IPS-18c (cell line): ENCODE results near the gene BMP6.

Source experiments
- H3K4me3 ChIP-seq: 2 replicates; pipeline ENCODE4 v1.7.0; 2013; ENCODE audit warnings: low read depth, mild to moderate bottlenecking, low read length, moderate library complexity; ENCODE audit not compliant: insufficient read depth
- H3K9me3 ChIP-seq: one replicate; pipeline ENCODE4 v1.6.1; 2013; ENCODE audit warnings: mild to moderate bottlenecking, low read length, moderate library complexity; ENCODE audit not compliant: control insufficient read depth, insufficient read depth

BMP6 gene

DNA sequence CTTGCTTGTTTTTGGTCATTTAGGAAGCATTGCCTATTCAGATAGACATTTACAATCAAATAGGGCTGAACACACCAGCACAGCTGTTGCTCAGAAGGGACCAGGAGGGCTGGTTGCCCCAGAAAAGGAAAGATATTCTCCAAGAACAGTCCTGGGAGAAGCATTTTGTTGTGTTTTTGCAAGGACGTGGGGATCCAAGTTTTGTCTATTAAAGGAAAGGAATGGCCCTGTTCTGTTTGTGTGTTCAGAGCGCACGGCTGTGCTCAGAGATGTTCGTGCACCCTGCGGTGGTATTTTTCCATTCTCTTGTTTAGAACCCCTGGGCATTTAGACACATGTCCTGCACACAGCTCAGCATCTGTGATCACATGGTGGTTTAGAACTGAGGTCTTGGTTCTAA lies 102.2 kb downstream of the BMP6 start:
- Histone ChIP-seq H3K9me3 (no peaks in the 10 kb centered on the region), H3K4me3 (no peak overlapping the region)

DNA sequence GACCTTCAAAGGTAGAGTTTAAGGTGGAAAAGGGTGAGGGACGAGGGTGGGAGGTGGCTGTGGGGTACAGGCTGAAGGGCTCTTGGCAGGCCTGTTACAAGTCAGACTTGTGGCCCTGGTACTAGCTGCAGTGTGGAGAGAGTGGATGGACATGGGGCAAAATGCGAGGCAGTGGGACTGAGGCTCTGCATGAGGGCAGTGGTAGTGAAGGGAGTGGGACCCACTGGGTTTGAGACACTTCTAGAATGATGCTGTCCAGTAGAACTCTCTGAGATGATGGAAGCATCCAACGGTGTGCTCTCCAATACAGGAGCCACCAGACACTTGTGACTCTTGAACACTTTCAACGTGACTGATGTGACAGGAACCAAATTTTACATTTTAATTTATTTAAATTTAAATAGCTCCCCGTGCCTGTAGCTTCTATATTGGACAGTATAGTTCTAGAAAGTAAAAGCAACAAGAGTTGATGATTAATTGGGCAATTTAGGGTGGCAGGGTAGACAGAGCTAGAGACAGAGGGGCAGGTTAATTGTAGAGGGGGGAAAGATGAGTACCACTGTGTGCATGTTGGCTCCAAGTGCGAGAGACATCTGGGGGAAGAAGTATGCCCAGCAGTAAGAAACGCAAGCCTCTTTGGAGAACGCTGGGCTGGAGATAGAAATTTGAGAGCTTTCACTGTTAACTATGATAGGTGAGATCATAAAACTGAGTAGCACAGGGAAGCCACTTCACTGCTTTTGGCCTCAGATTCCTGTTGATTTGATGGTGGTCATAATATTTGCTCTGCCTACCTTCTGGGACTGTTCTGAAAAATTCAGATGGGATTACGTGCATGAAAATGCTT lies 107.2 kb downstream of the BMP6 start:
- Histone ChIP-seq H3K4me3 (no peak overlapping the region), H3K9me3 (no peaks in the 10 kb centered on the region)

DNA sequence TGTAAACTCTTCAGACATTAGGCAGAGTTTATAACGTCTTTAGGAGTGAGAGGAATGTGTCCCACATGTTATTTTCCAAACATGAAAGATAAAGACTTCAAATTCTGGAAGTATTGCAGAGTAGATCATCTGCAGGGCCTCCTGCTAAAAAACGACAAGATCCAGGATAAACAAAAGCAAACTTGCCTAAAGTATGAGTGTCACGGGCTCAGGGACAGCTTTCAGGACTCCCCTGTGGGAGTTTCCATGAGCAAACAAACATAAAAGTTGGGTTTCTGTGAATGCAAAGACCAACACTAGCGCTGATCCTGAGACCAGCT lies 107.8 kb downstream of the BMP6 start:
- no peak overlapping the region for H3K4me3 ChIP-seq
- no peaks in the 10 kb centered on the region for H3K9me3 ChIP-seq

DNA sequence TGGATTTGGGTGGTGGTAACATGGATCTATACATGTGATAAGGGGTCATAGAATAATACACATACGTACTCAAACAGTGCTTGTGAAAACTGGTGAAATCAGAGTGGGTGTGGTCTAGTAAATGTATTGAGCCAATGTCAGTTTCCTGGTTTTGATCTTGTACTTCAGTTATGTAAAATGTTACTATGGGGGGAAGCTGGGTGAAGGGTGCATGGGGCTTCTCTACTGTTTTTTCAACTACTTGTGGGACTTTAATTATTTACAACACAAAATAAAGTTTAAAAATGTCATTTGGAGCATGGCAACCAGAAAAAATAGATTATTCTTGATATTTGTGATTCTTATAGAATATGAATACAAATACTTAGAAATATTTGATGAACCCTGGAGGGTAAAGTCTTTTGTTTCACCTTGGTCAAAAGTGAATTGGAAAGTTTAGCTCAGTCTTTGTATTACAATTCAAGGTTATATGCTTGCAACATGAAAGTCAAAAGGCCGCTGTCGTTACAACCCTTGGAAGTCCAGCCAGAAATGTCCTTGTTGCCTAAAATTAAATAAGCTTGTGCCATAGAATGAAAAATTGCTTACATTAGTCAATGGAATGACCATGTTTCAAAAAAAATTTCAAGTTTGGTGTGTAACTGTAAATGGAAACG lies 110.6 kb downstream of the BMP6 start:
- H3K4me3 ChIP-seq = no peak overlapping the region
- H3K9me3 ChIP-seq = no peaks in the 10 kb centered on the region

DNA sequence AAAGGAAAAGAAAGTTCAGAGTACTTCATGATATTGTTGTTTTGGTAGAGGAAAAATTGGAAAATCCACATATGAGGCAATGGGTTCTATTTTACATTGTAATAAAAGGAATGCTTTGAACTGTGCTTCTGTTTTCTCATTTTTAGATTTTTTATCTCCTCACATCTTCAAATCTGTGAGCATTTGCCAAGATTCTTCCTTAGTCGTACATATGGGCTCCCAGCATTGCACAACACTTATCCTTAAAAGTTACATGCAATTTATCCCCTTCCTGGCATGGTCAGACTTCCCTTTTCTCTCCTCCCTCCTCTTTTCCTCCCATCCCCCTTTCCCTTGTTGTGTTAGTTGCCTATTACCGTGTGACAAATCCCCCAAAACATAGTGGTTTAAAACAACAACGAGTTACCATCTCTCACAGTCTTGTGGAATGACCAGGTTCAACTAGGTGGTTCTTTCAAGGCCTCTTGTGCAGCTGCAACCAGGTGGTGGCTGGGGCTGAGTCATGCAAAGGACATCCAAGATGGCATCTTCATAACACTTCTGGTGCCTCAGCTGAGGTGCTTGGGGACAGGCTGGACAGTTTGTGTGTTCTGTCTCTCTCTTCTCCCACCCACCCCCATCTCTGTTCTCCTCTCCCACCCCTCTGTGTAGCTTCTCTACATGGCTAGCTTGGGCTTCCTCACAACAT lies 116.0 kb downstream of the BMP6 start:
- Histone ChIP-seq H3K9me3 (no peaks in the 10 kb centered on the region), H3K4me3 (no peak overlapping the region)

DNA sequence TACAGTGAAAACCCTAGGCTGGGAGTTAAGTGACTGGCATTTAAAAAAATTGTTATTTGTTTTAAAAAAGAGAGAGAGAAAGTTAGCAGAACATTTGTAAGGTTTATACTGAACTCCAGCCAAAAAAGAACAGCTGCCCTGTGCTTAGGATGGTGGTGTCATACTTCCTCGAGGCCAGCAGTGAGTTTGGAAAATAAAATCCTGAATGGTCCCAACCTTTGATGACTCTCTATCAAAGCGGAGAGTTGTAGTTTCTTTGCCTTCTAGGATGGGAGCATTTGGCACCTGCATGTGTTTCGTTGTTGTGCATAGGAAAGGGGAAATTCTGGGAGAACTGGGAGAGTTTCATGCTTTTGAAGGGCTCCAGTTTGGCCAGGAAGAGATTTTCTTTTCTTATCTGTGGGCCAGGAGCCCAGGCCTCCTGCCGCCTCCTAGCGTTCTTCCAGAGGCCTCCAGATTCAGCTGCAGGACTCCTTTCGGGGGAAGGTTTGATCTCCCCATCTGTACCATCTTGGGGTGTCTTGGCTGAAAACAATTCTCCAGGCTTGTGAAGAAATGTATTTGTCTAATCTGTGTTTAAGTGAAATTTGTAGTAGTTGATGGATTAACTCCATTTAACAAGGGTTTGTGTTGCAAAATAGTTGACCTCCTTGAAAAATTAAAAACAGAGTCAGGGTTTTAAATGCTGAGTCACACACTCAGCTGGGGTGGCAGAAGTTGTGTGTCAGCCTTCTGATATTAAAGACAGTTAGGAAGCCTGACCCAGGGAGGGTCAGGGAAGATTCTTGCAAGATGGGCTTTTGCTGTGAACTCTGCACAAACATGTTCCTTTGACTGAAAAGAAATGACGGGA lies 121.3 kb downstream of the BMP6 start:
- Histone ChIP-seq H3K4me3 (no peak overlapping the region), H3K9me3 (no peaks in the 10 kb centered on the region)

DNA sequence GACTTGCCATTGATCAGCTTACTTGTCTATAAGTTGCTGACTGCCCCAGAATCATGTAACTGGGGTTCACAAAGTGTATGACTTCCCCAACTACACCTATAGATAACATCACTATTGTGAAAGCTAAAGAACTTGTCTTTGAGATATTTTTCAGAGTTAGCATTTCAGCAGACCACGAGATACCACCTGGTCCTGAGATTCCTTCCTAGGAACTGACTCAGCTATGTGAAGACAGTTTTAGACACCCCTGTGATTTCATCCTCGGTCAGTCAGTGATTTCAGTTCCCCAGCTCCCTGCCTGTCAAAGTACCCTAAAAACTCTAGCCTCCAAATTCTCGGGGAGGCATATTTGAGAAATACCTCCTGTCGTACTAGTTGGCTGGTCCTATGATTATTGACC lies 122.3 kb downstream of the BMP6 start:
- no peak overlapping the region for H3K4me3 ChIP-seq

DNA sequence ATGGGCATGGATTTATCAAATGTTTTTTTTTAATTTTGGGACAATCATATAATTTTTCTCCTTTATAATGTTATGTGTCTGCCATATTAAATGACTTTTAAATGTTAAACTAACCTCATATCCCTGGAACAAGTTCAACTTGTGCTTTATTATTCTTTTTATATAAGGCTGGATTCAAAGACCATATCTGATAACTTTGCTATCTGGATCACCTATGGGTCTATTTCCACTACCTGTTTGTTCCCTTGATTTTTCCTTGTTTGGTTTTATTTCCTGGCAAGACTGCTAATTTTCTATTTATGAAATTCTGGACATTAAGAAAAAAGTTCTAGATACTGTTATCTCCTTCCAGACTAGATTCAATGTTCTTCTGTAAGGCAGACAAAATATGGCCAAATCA lies 125.9 kb downstream of the BMP6 start:
- H3K9me3 ChIP-seq = no peaks in the 10 kb centered on the region
- H3K4me3 ChIP-seq = no peak overlapping the region

More for the DNA sequence above, 122.3 kb downstream of the BMP6 start:
- H3K9me3 ChIP-seq = no peaks in the 10 kb centered on the region

DNA sequence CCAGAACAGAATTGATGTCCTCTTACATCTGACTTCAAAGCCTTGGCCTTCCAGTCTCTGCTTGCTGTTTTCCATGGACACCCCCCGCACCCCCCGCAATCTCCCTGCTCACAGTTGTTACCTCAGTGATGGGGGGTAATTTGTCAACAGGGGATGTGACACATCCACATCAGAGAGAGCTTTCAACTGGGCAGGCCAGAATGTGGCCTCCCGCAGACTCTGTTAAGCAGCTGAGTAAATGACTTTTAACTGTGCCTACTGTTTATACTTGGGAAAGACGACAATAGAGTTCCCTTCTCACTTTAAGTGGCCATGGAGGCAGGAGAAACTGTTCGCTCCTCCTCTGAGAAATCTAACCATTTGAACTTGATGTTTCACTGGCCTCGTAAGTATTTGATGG lies 133.7 kb downstream of the BMP6 start:
- no peaks in the 10 kb centered on the region for H3K9me3 ChIP-seq

DNA sequence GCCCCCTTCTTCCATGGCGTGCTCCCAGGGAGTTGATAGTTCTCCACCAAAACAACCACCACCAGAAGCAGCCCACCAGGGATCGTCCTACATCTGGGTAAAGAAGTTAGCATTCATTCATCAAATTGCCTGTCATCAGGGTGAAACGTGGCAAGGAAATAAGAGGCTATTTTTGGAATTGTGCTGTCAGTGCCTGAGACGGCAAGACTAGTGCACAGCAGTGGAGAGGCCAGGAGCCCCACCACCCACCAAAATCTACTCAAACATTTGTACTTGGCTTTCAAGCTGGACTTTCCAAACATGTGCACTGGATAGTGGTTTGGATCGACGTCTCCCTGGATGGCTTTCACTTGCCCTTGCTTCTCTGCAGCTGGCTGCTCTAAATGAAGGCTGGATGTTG lies 139.9 kb downstream of the BMP6 start:
- no peak overlapping the region for H3K4me3 ChIP-seq
- no peaks in the 10 kb centered on the region for H3K9me3 ChIP-seq

More for the DNA sequence above, 133.7 kb downstream of the BMP6 start:
- H3K4me3 ChIP-seq = no peak overlapping the region

DNA sequence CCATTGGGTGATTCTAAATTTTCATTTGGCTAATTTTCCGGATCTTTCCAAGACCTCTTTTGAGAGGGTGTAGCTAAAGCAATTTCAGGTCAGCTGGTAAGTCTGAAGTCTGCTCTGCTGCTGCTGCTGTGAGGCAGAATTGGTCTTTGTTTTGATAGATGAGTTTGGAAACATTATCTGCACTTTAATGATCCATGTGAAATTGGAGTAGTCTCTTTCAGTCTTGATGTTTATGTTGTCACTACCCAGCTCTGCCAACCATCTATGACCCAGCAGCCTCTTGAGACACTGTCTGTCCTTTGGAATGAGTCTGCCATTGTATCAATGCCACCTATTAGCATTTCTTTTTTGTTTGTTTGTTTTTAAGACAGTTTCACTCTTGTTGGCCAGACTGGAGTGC lies 140.6 kb downstream of the BMP6 start:
- Histone ChIP-seq H3K9me3 (no peaks in the 10 kb centered on the region), H3K4me3 (no peak overlapping the region)

DNA sequence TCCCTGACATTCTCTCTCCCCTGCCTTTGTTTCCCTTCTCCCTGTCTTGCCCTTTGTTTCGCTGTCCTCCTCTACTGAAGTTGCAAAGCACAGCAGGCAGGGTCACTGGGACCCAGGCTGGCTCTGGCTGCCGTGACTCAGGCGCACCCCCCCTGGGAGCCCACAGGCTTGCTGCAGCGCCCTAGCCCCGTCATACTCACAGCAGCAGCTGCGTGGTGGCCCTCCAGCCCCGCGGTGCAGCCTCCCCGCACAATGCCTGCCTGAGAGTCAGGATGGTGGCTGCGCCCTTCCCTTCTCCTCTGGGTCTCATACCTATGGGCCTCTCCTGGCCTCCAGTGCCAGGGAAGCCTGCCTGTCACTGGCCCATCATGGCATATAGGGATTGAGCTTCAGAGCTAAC lies 143.0 kb downstream of the BMP6 start:
- H3K9me3 ChIP-seq = no peaks in the 10 kb centered on the region
- H3K4me3 ChIP-seq = no peak overlapping the region

DNA sequence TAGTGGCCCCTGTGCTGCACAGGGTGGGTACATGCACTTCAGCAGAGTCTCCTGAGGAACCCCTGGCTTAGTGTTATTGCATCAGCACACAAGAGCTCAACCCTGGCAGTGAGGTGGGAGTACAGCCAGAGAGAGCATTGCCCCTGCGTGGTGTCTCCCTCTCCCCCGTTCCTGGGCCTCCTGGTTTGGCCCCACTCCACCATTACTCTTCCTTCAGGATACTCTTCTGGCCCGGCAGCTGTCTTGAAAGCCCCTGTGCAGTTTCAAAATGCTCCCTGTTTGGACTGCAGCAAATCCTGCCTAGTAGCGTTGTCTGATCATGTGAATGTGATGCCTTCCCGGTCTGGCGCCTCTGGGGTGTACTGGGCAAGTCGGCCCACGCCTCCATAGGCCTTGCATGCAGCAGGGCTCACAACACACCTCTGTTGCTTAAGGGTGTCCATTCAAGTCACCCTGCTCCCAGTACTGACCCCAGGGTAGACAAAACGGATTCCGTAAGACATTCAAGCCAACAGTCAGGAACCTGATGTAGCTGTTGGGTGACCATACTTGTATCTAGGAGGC lies 152.6 kb downstream of the BMP6 start:
- no peak overlapping the region for H3K4me3 ChIP-seq
- no peaks in the 10 kb centered on the region for H3K9me3 ChIP-seq

DNA sequence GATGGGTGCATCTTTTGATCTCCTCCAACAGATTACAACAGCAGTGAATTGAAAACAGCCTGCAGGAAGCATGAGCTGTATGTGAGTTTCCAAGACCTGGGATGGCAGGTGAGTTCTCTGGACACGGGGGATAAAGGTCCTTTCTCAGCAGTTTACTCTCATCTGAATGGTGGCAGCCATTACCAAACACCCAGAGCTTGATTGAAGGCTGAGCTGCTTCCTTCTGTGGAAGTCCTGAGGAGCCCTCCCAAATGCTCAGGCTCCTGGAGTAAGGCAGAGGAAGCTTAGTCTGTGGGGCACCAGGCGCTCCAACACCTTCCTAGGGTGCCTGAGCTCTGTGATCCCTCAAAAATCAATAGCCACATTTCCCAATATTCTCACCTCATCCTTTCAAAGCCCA lies 153.1 kb downstream of the BMP6 start:
- Histone ChIP-seq H3K4me3 (no peak overlapping the region), H3K9me3 (no peaks in the 10 kb centered on the region)

DNA sequence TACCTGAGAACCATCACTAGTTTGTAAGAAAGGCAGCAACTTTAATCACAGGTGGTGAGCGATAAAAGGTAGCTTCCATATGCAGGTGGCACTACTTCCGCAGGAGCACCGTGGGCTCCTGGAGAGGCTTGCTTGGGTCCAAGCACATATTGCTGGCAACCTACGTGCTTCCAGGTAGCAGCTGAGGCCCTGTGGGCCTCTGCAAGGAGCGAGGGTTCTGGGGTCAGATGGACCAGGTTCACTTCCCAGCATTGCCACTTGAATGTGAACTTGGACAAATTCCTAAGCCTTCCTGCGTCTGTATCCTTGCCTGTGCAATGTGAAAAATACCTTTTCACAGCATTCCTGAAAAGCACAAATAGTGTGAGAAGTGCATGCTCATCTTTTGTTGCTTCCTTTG lies 153.7 kb downstream of the BMP6 start:
- Histone ChIP-seq H3K4me3 (no peak overlapping the region), H3K9me3 (no peaks in the 10 kb centered on the region)

DNA sequence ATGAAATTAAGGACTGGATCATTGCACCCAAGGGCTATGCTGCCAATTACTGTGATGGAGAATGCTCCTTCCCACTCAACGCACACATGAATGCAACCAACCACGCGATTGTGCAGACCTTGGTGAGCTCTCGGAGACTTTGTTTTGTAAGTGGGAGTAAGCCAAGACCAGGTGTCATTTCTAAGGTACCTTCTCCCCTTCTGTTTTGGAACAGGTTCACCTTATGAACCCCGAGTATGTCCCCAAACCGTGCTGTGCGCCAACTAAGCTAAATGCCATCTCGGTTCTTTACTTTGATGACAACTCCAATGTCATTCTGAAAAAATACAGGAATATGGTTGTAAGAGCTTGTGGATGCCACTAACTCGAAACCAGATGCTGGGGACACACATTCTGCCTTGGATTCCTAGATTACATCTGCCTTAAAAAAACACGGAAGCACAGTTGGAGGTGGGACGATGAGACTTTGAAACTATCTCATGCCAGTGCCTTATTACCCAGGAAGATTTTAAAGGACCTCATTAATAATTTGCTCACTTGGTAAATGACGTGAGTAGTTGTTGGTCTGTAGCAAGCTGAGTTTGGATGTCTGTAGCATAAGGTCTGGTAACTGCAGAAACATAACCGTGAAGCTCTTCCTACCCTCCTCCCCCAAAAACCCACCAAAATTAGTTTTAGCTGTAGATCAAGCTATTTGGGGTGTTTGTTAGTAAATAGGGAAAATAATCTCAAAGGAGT lies 154.2 kb downstream of the BMP6 start:
- Histone ChIP-seq H3K9me3 (no peaks in the 10 kb centered on the region), H3K4me3 (no peak overlapping the region)

DNA sequence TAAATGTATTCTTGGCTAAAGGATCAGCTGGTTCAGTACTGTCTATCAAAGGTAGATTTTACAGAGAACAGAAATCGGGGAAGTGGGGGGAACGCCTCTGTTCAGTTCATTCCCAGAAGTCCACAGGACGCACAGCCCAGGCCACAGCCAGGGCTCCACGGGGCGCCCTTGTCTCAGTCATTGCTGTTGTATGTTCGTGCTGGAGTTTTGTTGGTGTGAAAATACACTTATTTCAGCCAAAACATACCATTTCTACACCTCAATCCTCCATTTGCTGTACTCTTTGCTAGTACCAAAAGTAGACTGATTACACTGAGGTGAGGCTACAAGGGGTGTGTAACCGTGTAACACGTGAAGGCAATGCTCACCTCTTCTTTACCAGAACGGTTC lies 154.8 kb downstream of the BMP6 start:
- no peaks in the 10 kb centered on the region for H3K9me3 ChIP-seq

More for the DNA sequence above, 154.8 kb downstream of the BMP6 start:
- no peak overlapping the region for H3K4me3 ChIP-seq
